Activated CD8-positive, alpha-beta memory T cell treated with anti-CD3 and anti-CD28 coated beads for 4 hours (primary cell): ENCODE results near the gene IKZF2.

Experiments used
- DNase-seq, 2 donors: peaks; one replicate each; pipeline ENCODE4 v3.0.0-alpha.2; 2020; ENCODE audit warnings: low read depth in 2 of 2

Gene IKZF2

GRCh38 chr2:213152888-213153287 is 1.5 kb upstream of the IKZF2 start:
- no peak for DNase-seq

GRCh38 chr2:213152065-213152794 is 818 bp upstream of the IKZF2 start:
- DNase-seq, result peak; percentile 5

- no peak for DNase-seq
Observed at GRCh38 chr2:213150315-213151097, 906 bp downstream of the IKZF2 start.

- no peak for DNase-seq
Observed at GRCh38 chr2:213149949-213150314, 1.5 kb downstream of the IKZF2 start.

GRCh38 chr2:213149294-213149875 is 2.0 kb downstream of the IKZF2 start:
- no peak for DNase-seq

- DNase-seq, result no peak
Observed at GRCh38 chr2:213148572-213149261, 2.7 kb downstream of the IKZF2 start.

GRCh38 chr2:213147538-213147937 is 3.9 kb downstream of the IKZF2 start:
- no peak for DNase-seq

GRCh38 chr2:213145715-213146242 is 5.6 kb downstream of the IKZF2 start:
- no peak for DNase-seq

GRCh38 chr2:213137064-213137463 is 14.3 kb downstream of the IKZF2 start:
- DNase-seq, result no peak

GRCh38 chr2:213129311-213129710 is 22.1 kb downstream of the IKZF2 start:
- no peak for DNase-seq

GRCh38 chr2:213125646-213126347 is 25.6 kb downstream of the IKZF2 start:
- DNase-seq, result no peak

- DNase-seq, result no peak
Observed at GRCh38 chr2:213122725-213123124, 28.7 kb downstream of the IKZF2 start.

- DNase-seq, result no peak
Observed at GRCh38 chr2:213121690-213122089, 29.7 kb downstream of the IKZF2 start.

- no peak for DNase-seq
Observed at GRCh38 chr2:213119061-213119809, 32.2 kb downstream of the IKZF2 start.

- DNase-seq, result no peak
Observed at GRCh38 chr2:213108308-213108707, 43.1 kb downstream of the IKZF2 start.

- DNase-seq, result no peak
Observed at GRCh38 chr2:213107728-213108127, 43.7 kb downstream of the IKZF2 start.

- no peak for DNase-seq
Observed at GRCh38 chr2:213105212-213105611, 46.2 kb downstream of the IKZF2 start.

GRCh38 chr2:213104903-213105202 is 46.6 kb downstream of the IKZF2 start:
- no peak for DNase-seq

GRCh38 chr2:213104092-213104902 is 47.1 kb downstream of the IKZF2 start:
- DNase-seq, result no peak
